Measurements from ENCODE around the gene NACC1. TPM values are rescaled to one million over a fixed set of nuclear protein-coding genes. Genes with fewer than 3 reads are reported as not detected.
A peak's percentile ranks its signal among the peaks of the same experiment; 100 is the strongest.

NACC1 gene
- total and polyA plus RNA-seq, 4 donors, result 0.86 to 24.7 (median 17.7) TPM

- H3K27me3 ChIP-seq (ENCODE audit: control insufficient read depth in 4 of 4, insufficient read depth in 4 of 4, low read length in 3 of 4), result no peaks in the 10 kb centered on the region
- peak; percentile 81 for DNase-seq (ENCODE audit: low spot score)
Observed at GRCh38 chr19:13079542-13079986, 38.5 kb upstream of the NACC1 start.

DNA sequence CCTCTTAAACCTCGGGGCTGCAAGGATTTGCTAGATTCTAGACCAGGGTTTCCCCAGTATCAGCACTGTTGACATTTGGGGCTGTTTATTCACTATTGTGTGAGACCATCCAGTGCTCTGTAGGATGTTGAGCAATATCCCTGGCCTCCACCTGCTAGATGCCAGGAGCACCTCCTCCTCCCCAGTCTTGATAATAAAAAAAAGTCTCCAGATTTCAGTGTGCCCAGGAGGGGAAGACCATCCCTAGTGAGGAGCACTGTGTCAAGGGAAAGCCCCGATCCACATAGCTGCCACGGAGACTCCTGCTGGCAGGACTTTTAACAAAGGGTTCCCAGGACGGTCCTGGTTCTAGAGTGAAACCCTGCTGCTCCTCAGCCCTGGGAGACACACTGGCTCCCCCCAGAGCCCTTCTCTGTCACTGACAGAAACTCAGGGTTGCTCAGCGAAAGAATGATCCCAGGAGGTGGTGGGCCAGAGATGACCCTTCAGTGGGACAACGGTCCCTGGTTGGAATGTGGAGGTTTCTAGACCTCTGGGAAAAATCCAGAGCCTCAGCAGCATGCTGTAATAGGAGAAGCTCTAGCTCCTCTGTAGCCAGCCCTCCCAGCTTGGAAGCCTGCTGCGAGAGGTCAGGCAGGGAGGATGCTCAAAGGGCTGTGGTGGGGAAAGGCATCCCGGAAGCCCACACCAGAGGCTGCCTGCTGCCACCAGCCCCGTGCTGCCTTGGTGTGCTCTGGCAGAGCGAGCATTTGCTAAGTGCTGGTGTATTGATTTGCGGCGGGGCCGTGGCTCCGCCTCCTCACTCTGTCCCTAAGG, 35.7 kb upstream of the NACC1 start:
- H3K27me3 ChIP-seq (ENCODE audit: control insufficient read depth in 4 of 4, insufficient read depth in 4 of 4, low read length in 3 of 4), result no peaks in the 10 kb centered on the region
- H3K9ac ChIP-seq (ENCODE audit: low read depth in 1 of 2, low read length in 2 of 2), result peak overlapping the region in 1 of 2 donors; percentile 8
- H3K36me3 ChIP-seq (ENCODE audit: control insufficient read depth in 4 of 4, insufficient read depth in 3 of 4, low read depth in 1 of 4, low read length in 3 of 4), result peaks cover 0 to 6% (median 0%) of the 10 kb centered on the region in 4 donors
- H3K4me3 ChIP-seq (ENCODE audit: low read depth in 1 of 3, low read length in 3 of 3), result no peak overlapping the region
- peak overlapping the region; percentile 40 to 77 for H3K27ac ChIP-seq (ENCODE audit: low read depth in 1 of 2, low read length in 2 of 2)
- peaks cover 0 to 31% (median 23%) of the 10 kb centered on the region in 4 donors for H3K4me1 ChIP-seq (ENCODE audit: control insufficient read depth in 4 of 4, insufficient read depth in 4 of 4, low read length in 3 of 4)
- no peak for DNase-seq (ENCODE audit: low spot score)
- 30% methylated on average over 14 of the region's 14 CpGs for WGBS
- TF ChIP-seq HNF4A (conservative IDR thresholded peaks at IDR 0.05) (peak in 1 of 2 donors; percentile 42), RAD21 (IDR thresholded peaks at IDR 0.05) (peak in 1 of 2 donors; percentile 32), HNF4G (IDR thresholded peaks at IDR 0.05) (no peak), NR2F2 (IDR thresholded peaks at IDR 0.05) (no peak), FOXA1 (IDR thresholded peaks at IDR 0.05) (no peak), RXRA (IDR thresholded peaks at IDR 0.05) (no peak), JUND (IDR thresholded peaks at IDR 0.05) (no peak), GABPA (IDR thresholded peaks at IDR 0.05 in 1 of 2, conservative IDR thresholded peaks at IDR 0.05 in 1 of 2) (no peak), EGR1 (IDR thresholded peaks at IDR 0.05; ENCODE audit: low read depth in 2 of 2) (no peak), YY1 (IDR thresholded peaks at IDR 0.05) (peak; percentile 39), TAF1 (conservative IDR thresholded peaks at IDR 0.05) (no peak), FOXA2 (IDR thresholded peaks at IDR 0.05) (peak; percentile 66), ZBTB33 (IDR thresholded peaks at IDR 0.05) (no peak), CTCF (IDR thresholded peaks at IDR 0.05; ENCODE audit: low read depth, low read length, missing input control) (no peak), SP1 (IDR thresholded peaks at IDR 0.05) (peak; percentile 65), MAX (IDR thresholded peaks at IDR 0.05) (no peak)
- TF ChIP-seq, protein P1, sequence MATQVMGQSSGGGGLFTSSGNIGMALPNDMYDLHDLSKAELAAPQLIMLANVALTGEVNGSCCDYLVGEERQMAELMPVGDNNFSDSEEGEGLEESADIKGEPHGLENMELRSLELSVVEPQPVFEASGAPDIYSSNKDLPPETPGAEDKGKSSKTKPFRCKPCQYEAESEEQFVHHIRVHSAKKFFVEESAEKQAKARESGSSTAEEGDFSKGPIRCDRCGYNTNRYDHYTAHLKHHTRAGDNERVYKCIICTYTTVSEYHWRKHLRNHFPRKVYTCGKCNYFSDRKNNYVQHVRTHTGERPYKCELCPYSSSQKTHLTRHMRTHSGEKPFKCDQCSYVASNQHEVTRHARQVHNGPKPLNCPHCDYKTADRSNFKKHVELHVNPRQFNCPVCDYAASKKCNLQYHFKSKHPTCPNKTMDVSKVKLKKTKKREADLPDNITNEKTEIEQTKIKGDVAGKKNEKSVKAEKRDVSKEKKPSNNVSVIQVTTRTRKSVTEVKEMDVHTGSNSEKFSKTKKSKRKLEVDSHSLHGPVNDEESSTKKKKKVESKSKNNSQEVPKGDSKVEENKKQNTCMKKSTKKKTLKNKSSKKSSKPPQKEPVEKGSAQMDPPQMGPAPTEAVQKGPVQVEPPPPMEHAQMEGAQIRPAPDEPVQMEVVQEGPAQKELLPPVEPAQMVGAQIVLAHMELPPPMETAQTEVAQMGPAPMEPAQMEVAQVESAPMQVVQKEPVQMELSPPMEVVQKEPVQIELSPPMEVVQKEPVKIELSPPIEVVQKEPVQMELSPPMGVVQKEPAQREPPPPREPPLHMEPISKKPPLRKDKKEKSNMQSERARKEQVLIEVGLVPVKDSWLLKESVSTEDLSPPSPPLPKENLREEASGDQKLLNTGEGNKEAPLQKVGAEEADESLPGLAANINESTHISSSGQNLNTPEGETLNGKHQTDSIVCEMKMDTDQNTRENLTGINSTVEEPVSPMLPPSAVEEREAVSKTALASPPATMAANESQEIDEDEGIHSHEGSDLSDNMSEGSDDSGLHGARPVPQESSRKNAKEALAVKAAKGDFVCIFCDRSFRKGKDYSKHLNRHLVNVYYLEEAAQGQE (IDR thresholded peaks at IDR 0.05), result peak; percentile 41
- TF ChIP-seq, protein P2, sequence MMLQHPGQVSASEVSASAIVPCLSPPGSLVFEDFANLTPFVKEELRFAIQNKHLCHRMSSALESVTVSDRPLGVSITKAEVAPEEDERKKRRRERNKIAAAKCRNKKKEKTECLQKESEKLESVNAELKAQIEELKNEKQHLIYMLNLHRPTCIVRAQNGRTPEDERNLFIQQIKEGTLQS (IDR thresholded peaks at IDR 0.05), result no peak
- no peaks in the 10 kb centered on the region for H3K9me3 ChIP-seq (ENCODE audit: control insufficient read depth in 4 of 4, low read length in 3 of 4)

More at GRCh38 chr19:13079542-13079986, 38.5 kb upstream of the NACC1 start:
- H3K9ac ChIP-seq (ENCODE audit: low read depth in 1 of 2, low read length in 2 of 2), result no peak overlapping the region
- 73% methylated on average over 16 of the region's 16 CpGs for WGBS
- no peak overlapping the region for H3K4me3 ChIP-seq (ENCODE audit: low read depth in 1 of 3, low read length in 3 of 3)
- no peak for TF ChIP-seq FOXA2 (IDR thresholded peaks at IDR 0.05)
- H3K27ac ChIP-seq (ENCODE audit: low read depth in 1 of 2, low read length in 2 of 2), result no peak overlapping the region
- H3K36me3 ChIP-seq (ENCODE audit: control insufficient read depth in 4 of 4, insufficient read depth in 3 of 4, low read depth in 1 of 4, low read length in 3 of 4), result peaks cover 0 to 21% (median 2%) of the 10 kb centered on the region in 4 donors
- peaks cover 0 to 30% (median 21%) of the 10 kb centered on the region in 4 donors for H3K4me1 ChIP-seq (ENCODE audit: control insufficient read depth in 4 of 4, insufficient read depth in 4 of 4, low read length in 3 of 4)
- no peaks in the 10 kb centered on the region for H3K9me3 ChIP-seq (ENCODE audit: control insufficient read depth in 4 of 4, low read length in 3 of 4)
